NCI-H748 (cell line): Measurements from ENCODE around the gene AMN.
"Not testable (repeated sequence)": the region's sequence is repeated elsewhere in the genome, so short reads cannot be mapped to it uniquely, and the experiment has no call there.

ENCODE experiments used
- DNase-seq: peaks from one replicate; lab custom pipeline; 2025; ENCODE audit not compliant: unreplicated experiment; lab: John Stamatoyannopoulos, UW

AMN gene

DNA sequence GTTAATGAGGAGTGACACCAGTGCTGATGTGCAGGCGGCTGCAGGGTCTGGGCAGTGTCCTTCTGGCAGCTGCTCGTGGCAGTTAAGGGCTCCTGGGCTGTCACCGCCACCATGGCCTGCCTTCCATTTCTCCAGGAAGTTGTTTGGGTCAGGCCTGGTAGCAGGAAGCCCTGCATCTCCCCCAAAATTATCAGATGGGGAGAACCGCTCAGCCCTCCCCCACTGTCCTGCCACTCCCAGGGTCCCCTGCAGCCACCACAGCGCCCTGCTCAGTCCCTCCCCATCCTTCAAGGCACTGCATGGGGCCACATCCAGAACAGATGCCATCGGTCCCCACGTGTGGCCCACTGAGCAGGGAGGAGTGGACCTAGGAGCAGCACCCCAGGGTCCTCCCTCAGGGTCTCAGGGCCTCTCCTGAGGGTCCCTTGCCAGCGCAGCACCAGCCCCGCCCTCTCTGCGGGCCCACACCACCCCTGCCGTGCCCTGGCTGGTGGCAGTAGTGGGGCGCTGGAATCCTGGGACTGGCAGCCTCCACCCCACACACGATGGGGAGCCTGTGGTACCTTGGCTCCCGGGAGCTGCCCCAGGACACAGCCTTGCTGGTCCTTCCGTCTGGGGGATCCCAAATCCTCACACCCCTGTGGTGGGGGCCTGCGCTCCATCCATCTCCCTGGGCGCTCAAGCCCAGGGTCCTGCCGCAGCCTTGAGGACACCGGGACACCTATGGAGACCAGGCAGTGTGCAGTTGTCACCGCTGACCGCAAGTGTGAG, 10.3 kb upstream of the AMN start:
- DNase-seq = no peak

DNA sequence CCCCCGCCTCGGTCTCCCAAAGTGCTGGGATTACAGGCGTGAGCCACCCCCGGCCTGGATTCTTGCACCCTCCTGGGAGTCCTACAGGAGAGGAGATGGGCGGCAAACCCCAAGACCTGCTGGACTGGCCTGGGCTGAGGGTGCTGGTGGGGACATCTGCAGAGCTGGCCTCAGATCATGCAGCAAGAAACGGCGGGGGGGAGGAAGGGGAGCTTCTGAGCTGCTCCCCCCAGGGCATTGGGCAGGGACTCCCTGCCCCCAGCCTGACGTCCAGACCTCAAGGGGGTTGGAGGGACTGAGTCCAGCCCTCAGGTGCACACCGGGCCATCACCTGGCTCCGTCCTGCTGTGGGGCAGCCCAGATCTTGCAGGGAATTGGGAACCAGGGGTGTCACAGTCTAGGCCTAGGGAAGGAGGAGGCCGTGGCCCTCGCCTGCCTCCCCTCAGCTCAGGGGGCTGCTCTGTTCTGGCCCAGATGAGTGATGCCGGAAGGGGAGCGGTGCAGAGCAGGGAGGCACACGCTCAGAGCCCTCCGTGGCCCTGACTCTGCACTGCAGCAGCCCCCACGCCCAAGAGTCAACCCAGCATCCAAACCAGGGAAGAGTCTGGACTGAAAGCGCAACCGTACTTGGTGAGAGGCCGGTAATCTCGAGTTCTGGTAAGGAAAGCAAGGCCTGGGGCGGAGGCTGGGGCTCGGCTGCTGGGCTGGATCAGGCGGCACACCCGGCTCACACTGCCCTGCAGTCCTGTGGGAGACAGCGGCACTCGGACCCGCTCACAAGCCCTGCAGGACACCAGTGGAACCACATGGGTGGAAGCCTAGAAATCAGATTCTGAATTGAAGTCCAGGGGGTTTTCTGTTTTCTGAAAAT, 8.9 kb upstream of the AMN start:
- DNase-seq = no peak

DNA sequence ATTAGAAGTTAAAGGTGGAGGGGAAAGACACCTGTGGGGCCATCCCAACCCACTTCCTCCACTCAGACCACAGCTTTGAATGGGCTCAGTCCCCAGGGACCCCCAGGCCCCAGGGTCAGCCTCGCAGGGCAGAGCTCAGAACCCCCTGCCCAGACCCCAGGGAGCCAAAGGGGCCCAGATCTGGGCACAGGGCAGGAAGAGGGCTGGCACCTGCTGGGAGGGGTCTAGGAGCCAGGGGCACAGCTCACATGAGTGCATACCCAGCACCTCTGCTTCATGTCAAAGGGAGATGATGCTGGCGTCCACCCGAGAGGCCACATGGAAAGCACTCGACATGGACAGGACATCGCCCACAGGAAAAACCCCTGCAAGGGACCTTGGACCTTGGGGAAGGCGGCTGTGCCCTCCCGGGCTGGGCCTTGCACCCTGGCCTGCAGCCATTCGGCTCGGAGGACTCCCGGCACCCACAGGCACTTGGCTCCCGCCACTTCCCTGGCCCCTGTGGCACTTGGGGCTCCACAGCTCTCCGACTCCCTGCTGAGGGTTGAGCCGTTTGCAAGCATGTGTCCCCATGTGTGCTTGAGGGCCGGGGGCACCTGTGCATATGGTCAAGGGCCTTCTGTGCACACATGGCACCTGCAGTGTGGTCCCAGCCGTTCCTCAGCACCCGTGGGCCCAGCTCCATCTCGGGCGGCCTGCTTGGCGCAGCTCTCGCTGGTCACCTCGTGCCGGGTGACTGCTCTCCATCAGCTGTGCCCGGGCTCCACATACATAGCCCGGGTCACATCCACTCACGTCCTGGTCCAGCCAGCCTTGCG, 7.8 kb upstream of the AMN start:
- no peak for DNase-seq

DNA sequence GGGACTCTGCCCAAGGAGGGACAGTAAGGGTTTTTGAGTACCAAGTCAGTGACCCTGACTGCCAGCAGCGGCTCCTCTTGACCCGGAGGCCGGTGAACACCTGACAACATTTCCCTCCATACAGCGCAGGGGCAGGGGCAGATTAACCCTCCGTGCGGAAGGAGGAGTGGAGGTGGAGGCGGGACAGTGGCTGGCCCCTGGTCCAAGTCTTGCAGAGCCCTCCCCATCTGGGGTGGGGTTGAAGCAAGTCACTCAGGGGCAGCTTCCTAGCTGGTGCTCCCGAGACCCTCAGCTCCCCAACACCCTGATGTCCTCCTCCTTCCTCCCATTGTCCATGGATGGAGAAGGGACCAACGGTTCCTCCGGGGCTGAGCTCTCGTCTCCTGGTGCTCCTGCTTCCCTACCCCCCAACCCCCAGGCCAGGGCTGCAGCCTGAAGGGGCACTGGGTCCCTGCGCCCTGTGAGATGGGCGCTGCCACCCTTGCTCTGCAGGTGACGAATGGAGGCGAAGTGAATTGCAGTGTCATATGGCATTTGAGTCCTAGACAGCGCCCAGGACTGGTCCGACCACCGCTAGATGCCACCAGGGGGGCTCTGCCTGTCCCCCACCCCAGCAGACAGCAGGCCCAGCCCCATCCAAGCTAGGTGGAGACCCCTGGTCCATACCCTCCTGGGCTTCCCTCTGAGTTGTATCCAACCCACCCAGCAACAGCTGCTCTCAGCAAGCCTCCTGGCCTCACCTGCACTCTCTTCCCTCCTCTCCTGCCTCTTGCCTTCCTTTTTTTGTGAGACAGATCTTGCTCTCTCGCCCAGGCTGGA, 7.0 kb upstream of the AMN start:
- no peak for DNase-seq

DNA sequence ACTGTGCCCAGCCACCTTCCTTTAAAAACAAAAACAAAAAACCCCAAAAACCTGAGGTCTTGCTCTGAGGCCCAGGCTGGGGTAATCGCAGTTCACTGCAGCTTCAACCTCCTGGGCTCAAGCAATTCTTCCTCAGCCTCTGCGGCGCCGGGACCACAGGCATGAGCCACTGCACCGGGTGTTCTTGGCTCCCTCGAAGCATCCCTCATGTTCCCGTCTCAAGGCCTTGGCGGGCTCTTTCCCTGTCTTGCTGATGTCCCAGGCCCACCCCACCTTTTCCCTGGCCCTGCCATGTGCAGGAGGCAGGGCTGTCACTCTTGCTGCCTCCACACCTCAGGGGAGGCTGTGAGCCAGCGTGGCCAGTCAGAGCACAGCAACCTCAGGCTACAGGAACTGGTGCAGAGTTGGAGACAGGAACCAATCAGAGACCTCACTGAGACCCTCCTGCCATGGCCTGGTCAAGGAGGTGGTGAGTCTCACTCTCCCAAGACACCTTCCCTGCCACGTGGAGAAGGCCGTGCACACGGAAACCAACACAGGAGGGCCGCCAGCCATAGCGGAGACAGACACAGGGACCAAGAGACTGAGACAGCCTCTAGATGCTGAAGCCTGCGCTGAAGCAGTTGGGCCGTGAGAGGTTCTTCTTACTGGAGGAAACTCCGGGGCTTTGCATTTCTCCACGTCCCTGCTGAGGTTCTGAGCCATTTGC, 6.0 kb upstream of the AMN start:
- no peak for DNase-seq

DNA sequence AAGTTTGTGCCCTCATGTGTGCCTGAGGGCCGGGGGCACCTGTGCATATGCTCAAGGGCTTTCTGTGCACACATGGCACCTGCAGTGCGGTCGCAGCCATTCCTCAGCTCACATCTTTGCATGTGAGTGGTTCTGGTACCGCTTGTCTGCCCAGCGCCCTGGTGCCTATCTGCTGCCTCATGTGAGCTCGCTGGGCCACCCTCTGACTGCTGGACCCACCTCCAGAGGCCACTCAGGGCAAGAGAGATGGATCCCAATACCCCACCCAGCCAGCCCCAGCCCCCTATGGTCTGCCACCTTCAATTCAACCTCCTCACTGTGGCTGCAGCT, 5.4 kb upstream of the AMN start:
- no peak for DNase-seq

DNA sequence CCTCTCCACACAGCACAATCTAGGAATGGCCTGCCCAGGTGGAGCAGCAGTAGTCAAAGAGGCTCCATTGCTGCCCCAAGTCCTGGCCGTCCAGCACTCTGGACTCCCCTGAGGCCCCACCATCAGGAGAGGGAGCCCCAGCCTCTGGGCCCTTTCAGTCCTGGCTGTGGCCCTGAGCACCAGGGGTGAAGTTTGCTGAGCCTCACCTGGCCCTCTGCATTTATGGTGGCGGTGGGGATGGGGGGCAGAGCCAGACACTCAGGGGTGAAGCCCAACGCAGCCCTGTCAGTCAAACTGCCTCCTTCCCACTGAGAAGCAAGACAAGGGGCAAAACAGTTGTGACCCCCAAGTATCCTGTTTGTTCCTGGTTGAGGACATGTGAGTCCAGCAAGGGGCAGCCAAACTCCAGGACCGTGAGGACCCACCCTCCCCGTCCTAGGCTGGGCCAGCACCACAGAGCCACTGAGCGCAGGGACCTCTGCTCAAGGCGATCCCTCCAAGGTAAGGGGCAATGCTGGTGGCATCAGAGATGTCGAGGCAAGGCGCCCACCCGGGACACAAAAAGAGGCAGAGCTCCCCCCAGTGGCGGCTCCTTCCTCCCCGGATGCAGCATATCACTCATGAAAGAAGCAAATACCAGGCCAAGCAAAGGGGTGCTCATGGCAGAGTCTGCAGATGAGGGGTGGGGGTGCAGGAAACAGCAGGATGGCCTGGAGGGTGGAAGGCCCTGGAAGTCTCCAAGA, 4.8 kb upstream of the AMN start:
- peak; percentile 72 for DNase-seq

DNA sequence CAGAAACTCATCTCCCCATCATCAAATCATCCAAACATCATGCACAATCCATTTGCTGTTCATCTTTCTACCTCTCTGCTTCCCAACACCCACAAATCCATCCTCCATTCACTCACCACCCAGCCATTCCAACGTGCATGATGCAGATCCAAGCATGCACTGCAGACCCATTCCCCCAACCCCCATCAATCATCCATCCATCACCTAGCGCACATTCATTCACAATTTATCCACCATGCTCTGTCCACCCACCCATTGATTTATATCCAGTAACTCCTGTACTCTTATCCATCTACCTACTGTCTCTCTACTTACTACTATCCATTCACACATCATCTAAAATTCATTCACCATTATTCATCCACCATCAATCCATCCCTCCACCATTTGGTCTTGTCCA, 4.0 kb upstream of the AMN start:
- DNase-seq = no peak

DNA sequence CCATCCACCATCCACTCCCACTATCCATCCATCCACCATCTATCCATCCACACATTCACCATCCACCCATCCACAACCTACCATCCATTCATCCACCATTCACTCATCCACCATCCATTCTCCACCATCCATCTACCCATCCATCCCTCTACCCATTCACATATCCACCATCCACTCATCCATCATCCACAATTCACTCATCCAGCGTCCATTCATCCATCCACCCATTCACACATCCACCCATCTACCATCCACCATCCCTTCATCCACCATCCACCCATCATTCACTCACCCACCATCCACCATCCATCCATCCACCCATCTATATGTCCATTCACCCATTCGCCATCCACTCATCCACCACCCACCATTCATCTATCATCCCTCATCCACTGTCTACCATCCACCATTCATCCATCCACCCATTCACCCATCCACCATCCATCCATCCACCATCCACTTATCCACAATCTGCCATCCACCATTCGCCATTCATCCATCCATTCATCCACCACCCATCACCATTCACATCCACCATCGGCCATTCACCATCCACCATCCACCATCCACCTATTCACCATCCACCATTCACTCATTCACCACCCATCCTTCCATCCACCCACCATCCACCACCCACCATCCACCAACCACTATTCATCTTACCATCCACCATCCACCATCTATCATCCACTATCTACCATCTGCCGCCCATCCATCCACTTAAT, 2.0 kb upstream of the AMN start:
- no peak for DNase-seq

DNA sequence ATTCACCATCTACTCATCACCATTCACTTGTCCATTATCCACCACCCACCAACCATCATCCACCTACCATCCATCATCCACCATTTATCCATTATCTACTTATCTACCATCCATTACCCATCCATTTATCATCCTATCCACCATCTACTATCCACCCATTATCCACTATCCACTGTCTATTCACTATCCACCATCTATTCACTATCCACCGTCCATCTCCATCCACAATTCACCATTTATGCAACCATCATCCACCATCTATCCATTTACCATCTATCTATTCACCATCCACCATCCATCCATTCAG, 1.5 kb upstream of the AMN start:
- no peak for DNase-seq

DNA sequence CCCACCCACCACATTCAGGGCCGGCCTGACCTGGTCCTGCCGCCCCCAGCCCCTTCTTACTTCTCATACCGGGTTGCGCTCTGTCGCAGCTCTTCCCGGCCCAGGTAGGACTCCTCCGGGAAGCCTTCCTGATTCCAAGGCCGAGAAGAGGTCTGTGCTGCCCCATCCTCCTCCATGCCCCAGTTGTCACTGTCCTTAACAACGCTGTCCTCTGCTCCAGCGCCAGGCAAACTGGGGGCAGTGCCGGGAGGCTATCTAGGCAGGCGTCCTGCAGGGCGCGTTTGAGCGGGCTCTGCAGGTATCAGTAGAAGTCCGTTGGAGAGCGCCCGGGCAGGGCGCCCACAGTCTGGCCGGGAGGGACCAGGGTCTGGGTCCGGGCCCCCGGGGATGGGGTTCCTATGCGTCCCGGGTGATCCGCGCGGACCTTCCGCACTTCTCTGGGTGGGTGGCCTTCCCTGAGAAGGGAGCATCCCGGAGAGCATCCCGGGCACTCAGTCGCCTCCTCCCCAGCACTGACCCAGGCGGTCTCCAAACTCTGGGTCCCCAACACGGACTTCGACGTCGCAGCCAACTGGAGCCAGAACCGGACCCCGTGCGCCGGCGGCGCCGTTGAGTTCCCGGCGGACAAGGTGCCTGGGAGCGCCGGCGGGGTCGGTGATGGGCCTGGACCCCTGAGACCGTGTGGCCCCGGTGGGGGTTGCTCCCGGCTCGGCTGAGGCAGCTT, 900 bp downstream of the AMN start:
- no peak for DNase-seq

DNA sequence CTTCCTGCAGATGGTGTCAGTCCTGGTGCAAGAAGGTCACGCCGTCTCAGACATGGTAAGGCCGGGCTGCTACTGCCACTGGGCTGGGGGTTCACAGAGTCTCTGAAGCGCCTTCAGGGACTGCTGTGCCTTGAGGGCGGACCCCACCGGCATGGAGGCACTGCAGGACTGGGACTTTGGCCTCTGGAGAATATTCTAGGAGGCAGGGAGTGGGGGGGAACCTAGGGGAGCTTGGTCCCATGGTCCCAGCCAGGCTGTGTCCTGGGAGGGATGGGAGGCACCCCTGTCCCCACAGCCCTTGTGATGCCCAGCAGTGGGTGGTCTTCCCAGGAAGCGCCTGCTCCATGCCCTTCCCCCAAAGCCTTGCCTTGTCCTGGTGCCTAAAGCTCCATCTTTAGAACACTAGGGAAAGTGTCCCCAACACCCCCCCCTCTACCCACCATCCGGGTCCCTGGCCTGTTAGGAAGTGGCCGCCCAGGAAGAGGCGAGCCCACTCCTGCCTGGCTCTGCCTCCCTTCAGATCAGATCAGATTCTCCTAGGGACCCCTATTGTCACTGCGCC, 1.5 kb downstream of the AMN start:
- no peak for DNase-seq

DNA sequence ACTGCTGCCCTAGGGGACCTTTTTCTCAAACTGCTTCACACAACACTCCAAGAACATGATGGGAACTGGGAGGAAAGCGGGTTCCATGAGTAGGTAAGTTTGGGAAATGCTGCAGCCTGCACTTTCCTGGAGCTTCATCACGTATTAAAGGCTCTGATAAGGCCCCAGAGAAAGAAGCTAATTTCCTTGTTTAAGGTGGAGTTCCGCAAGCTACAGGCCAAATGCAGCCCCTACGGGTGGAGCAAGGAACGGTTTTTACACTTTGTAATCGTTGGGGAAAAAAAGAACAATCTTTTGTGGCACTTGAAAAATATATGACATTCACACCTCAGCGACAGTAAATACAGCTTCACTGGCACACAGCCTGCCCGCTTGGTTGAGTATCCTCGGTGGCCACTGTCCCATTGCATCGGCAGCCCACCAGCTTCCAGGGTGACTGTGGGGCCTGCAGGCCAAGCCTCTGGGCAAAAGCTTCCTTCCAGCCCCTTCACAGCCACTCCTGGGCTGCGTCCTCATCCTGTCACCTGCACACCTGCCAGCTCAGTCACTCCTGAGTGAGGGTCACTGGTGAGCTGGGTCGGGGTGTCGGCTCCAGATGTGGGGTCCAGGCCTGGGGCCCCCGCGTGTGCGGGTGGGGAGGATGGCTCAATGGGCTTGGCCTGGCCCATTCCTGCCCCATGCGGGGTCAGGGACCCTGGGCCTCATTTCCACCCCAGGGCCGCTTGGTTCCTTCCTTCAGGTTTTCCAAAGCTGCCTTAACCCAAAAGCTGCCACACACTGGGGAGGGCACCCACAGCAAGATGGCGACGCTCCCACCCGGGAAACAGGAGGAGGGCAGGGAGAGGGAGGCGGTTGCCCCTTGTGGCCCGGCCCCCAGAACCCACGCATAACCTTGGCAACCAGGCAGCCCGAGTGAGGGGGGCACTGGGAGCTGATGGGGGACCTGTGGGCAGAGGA, 2.4 kb downstream of the AMN start:
- DNase-seq = no peak

DNA sequence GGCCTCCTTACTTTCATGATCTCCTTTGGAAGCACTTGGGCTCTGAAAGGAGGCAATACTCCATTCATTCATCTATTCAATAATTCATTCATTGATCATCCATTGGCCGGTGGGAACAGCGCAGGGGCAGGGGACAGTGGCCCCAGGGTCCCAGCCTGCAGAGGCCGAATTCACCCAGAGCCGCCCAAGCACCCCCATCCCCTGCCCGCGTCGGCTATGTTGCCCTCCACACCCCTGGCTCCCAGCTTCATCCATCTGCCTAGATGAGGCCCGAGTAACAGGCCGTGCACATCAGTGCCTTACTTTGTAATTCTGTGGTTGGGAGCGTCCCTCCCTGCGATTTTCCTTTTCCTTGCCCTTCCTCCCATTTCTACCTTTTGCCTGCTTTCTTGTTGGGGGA, 3.2 kb downstream of the AMN start:
- no peak for DNase-seq

DNA sequence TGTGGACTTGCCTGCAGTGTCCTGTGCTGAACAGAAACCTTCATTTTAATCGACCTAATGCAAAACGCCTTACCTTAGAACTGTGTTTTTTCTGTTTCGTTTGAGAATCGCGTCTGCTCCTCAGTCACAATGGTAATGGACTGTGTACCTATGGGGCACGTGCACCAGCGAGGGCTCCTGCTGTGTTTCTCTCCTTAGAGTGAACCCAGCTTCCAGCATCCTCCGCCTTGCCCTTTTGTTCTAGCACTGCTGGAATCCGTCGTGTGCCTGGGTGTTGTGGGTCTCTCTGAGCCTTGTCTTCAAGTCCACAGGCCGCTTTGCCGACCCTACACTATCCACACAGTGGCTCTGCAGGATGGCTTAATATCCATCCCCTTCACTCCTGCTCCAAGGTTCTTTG, 3.6 kb downstream of the AMN start:
- no peak for DNase-seq

DNA sequence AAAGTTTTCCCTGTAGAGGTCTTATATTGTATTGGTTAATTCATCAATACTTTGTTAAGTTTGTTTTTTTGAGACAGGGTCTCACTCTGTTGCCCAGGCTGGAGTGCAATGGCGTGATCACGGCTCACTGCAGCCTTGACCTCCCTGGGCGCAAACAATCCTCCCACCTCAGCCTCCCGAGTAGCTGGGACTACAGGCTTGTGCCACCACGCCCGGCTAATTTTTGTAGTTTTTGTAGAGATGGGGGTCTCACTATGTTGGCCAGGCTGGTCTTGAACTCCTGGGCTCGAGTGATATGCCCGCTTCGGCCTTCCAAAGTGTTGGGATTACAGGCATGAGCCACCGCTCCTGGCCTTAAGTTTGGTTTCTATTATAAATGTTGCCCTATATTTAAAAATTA, 4.4 kb downstream of the AMN start:
- DNase-seq = not testable (repeated sequence)

DNA sequence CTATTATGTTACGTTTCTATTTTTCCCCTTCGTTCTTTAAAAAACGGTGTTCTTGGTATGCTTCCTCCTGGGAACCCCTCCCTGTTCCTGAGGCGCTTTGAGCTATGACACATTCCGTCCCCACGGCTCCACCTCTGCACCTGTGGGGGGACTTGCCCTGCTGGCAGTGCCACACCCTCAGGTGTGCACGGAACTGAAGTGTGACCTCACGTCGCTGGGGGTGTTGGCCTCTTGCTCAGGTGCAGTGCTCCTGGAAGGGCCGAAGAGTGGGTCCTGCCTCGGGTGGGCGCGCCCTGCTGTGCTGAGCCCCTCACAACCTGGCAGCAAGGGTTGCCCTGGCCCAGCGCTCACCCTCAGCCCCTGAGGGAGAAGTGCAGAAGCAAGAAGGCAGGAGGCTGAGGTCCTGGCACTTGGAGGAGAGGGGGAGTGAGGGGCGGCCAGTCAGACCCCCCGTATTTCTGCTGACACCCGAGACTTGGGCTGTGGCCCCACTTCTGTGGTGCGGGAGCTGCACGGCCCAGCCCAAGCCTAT, 4.9 kb downstream of the AMN start:
- DNase-seq = no peak
